LNCaP clone FGC (cell line): Measurements from ENCODE around the gene ABCG1.

Experiments
- DNase-seq: peaks from one replicate; pipeline ENCODE4 v3.0.0-alpha.2; 2011; ENCODE audit warnings: low read depth
- H3K4me3 ChIP-seq: 2 replicates; pipeline ENCODE4 v1.5.1; 2011; ENCODE audit warnings: mild to moderate bottlenecking, low read depth, low read length, control low read depth
- TF ChIP-seq, protein P1 (sequence below): IDR thresholded peaks from 2 replicates; pipeline ENCODE4 v1.5.1; 2012; ENCODE audit warnings: mild to moderate bottlenecking; ENCODE audit not compliant: control insufficient read depth, insufficient read depth; ENCODE audit errors: extremely low read depth

The ABCG1 gene

GRCh38 chr21:42188663-42189062, 30.3 kb upstream of the ABCG1 start:
- DNase-seq = no peak
- no peak overlapping the region for H3K4me3 ChIP-seq
- TF ChIP-seq, protein P1, sequence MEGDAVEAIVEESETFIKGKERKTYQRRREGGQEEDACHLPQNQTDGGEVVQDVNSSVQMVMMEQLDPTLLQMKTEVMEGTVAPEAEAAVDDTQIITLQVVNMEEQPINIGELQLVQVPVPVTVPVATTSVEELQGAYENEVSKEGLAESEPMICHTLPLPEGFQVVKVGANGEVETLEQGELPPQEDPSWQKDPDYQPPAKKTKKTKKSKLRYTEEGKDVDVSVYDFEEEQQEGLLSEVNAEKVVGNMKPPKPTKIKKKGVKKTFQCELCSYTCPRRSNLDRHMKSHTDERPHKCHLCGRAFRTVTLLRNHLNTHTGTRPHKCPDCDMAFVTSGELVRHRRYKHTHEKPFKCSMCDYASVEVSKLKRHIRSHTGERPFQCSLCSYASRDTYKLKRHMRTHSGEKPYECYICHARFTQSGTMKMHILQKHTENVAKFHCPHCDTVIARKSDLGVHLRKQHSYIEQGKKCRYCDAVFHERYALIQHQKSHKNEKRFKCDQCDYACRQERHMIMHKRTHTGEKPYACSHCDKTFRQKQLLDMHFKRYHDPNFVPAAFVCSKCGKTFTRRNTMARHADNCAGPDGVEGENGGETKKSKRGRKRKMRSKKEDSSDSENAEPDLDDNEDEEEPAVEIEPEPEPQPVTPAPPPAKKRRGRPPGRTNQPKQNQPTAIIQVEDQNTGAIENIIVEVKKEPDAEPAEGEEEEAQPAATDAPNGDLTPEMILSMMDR = no peak

- no peak overlapping the region for H3K4me3 ChIP-seq
- DNase-seq = no peak
- TF ChIP-seq, protein P1 = no peak
Observed at GRCh38 chr21:42189431-42189830, 29.5 kb upstream of the ABCG1 start.

GRCh38 chr21:42189860-42190485, 29.0 kb upstream of the ABCG1 start:
- TF ChIP-seq, protein P1 = no peak
- DNase-seq = no peak
- no peak overlapping the region for H3K4me3 ChIP-seq

- no peak for DNase-seq
- H3K4me3 ChIP-seq = no peak overlapping the region
- TF ChIP-seq, protein P1 = no peak
Observed at GRCh38 chr21:42190486-42190863, 28.5 kb upstream of the ABCG1 start.

- TF ChIP-seq, protein P1 = no peak
- no peak overlapping the region for H3K4me3 ChIP-seq
- no peak for DNase-seq
Observed at GRCh38 chr21:42191064-42191463, 27.9 kb upstream of the ABCG1 start.

- H3K4me3 ChIP-seq = no peak overlapping the region
- TF ChIP-seq, protein P1 = no peak
- no peak for DNase-seq
Observed at GRCh38 chr21:42191696-42192595, 27.0 kb upstream of the ABCG1 start.

- H3K4me3 ChIP-seq = no peak overlapping the region
- TF ChIP-seq, protein P1 = no peak
- DNase-seq = no peak
Observed at GRCh38 chr21:42193131-42193671, 25.7 kb upstream of the ABCG1 start.
